GM21825 (cell line): ENCODE measurements around the gene TREML1.

Experiments used
- ATAC-seq: cut with Tn5 transposase; IDR thresholded peaks from one replicate; pipeline ENCODE4 v1.9.1; 2021; ENCODE audit warnings: mild to moderate bottlenecking, moderate library complexity; ENCODE audit not compliant: unreplicated experiment

The TREML1 gene

GRCh38 chr6:41179163-41179562 lies 25.0 kb upstream of the TREML1 start:
- no peak for ATAC-seq

- ATAC-seq = no peak
These were observed 23.5 kb upstream of the TREML1 start for GRCh38 chr6:41177695-41178094.

GRCh38 chr6:41177287-41177686 lies 23.1 kb upstream of the TREML1 start:
- no peak for ATAC-seq

- no peak for ATAC-seq
These were observed 22.0 kb upstream of the TREML1 start for GRCh38 chr6:41176189-41176588.

GRCh38 chr6:41175084-41175483 lies 20.9 kb upstream of the TREML1 start:
- no peak for ATAC-seq

- no peak for ATAC-seq
These were observed 20.5 kb upstream of the TREML1 start for GRCh38 chr6:41174610-41175009.

GRCh38 chr6:41171908-41172307 lies 17.8 kb upstream of the TREML1 start:
- no peak for ATAC-seq

- ATAC-seq = no peak
These were observed 16.5 kb upstream of the TREML1 start for GRCh38 chr6:41170547-41171160.

GRCh38 chr6:41167173-41167963 lies 13.2 kb upstream of the TREML1 start:
- ATAC-seq = no peak

- no peak for ATAC-seq
These were observed 10.5 kb upstream of the TREML1 start for GRCh38 chr6:41164551-41165120.

GRCh38 chr6:41163419-41163717 lies 9.2 kb upstream of the TREML1 start:
- no peak for ATAC-seq

- ATAC-seq = no peak
These were observed 8.7 kb upstream of the TREML1 start, which contains the start of gene TREM2 for GRCh38 chr6:41162687-41163418. TREM2 (minus strand) TSS chr6:41163116; CDS start chr6:41163082, 34 bp downstream.

GRCh38 chr6:41161851-41162552 lies 7.9 kb upstream of the TREML1 start:
- no peak for ATAC-seq

- no peak for ATAC-seq
These were observed 7.2 kb upstream of the TREML1 start for GRCh38 chr6:41161380-41161779.

- ATAC-seq = no peak
These were observed 6.8 kb upstream of the TREML1 start for GRCh38 chr6:41160933-41161332.

GRCh38 chr6:41159415-41160082 lies 5.4 kb upstream of the TREML1 start:
- ATAC-seq = no peak

GRCh38 chr6:41157323-41157722 lies 3.2 kb upstream of the TREML1 start:
- ATAC-seq = no peak

GRCh38 chr6:41156771-41157170 lies 2.6 kb upstream of the TREML1 start:
- no peak for ATAC-seq

- no peak for ATAC-seq
These were observed 1.9 kb upstream of the TREML1 start for GRCh38 chr6:41156001-41156400.

GRCh38 chr6:41155132-41155805 lies 1.1 kb upstream of the TREML1 start:
- no peak for ATAC-seq
